Regular cardiac myocyte (primary cell): ENCODE data around the gene B3GALT6. TPM values are rescaled to one million over a fixed set of nuclear protein-coding genes. Genes with fewer than 3 reads are reported as not detected.

Experiments
- total RNA-seq: library from RNA; depleted of rRNA; stranded (reverse); fragments of >200 nt; gene quantifications from 2 replicates; pipeline ENCODE4 v1.2.3, GENCODE V29; 2014

B3GALT6 gene
- 28.2 and 31.2 TPM in 2 replicates for total RNA-seq

GRCh38 chr1:1232208-1232795, at the start of gene B3GALT6:
TSS of gene B3GALT6 (plus strand) at chr1:1232237. CDS start at chr1:1232279, 42 bp downstream.

GRCh38 chr1:1206376-1206965, 25.6 kb upstream of the B3GALT6 start, which contains the start of gene TNFRSF18:
TSS of gene TNFRSF18 (minus strand) at chr1:1206592. CDS start at chr1:1206571, 21 bp downstream.

GRCh38 chr1:1213345-1214265, 18.4 kb upstream of the B3GALT6 start, which contains the start of gene TNFRSF4:
TSS of gene TNFRSF4 (minus strand) at chr1:1214153. CDS start at chr1:1214127, 26 bp downstream.

GRCh38 chr1:1231400-1232207, 433 bp upstream of the B3GALT6 start, which contains the start of gene SDF4:
TSS of gene SDF4 (minus strand) at chr1:1232001. CDS start at chr1:1228772, 3,229 bp downstream.

GRCh38 chr1:1246577-1247340, 14.7 kb downstream of the B3GALT6 start, which contains the start of gene C1QTNF12:
TSS of gene C1QTNF12 (minus strand) at chr1:1246722. CDS start at chr1:1246690, 32 bp downstream.

GRCh38 chr1:1273512-1274298, 41.7 kb downstream of the B3GALT6 start, which contains the start of gene UBE2J2:
TSS of gene UBE2J2 (minus strand) at chr1:1273854. CDS start at chr1:1267992, 5,862 bp downstream.

Other genes with a start within 250 kb of the B3GALT6 start
- 4.2 and 7.6 TPM in 2 replicates for gene HES4, start 232.1 kb upstream of the B3GALT6 start, total RNA-seq
- gene ISG15, start 218.7 kb upstream of the B3GALT6 start, total RNA-seq, result 48.8 and 104 TPM in 2 replicates
- 25.9 and 49.3 TPM in 2 replicates for gene AGRN, start 212.1 kb upstream of the B3GALT6 start, total RNA-seq
- gene RNF223, start 157.9 kb upstream of the B3GALT6 start, total RNA-seq, result not detected in 2 replicates
- gene C1orf159, start 116.1 kb upstream of the B3GALT6 start, total RNA-seq, result 4.4 and 5.4 TPM in 2 replicates
- gene TTLL10, start 58.4 kb upstream of the B3GALT6 start, total RNA-seq, result not detected in 2 replicates
- 0.28 TPM in 1 of 2 replicates, not detected in the other for gene TNFRSF18, start 25.6 kb upstream of the B3GALT6 start, total RNA-seq
- not detected in 2 replicates for gene TNFRSF4, start 18.1 kb upstream of the B3GALT6 start, total RNA-seq
- gene SDF4, start 236 bp upstream of the B3GALT6 start, total RNA-seq, result 90.1 and 109 TPM in 2 replicates
- gene C1QTNF12, start 14.5 kb downstream of the B3GALT6 start, total RNA-seq, result 0.38 and 0.85 TPM in 2 replicates
- gene UBE2J2, start 41.6 kb downstream of the B3GALT6 start, total RNA-seq, result 31.3 and 43.5 TPM in 2 replicates
- 0.58 and 1.4 TPM in 2 replicates for gene SCNN1D, start 48.2 kb downstream of the B3GALT6 start, total RNA-seq
- gene ACAP3, start 75.7 kb downstream of the B3GALT6 start, total RNA-seq, result 33.0 and 34.3 TPM in 2 replicates
- gene PUSL1, start 76.4 kb downstream of the B3GALT6 start, total RNA-seq, result 8.7 and 22.8 TPM in 2 replicates
- gene INTS11, start 92.4 kb downstream of the B3GALT6 start, total RNA-seq, result 34.1 and 42.0 TPM in 2 replicates
- 9.0 and 11.5 TPM in 2 replicates for gene CPTP, start 92.6 kb downstream of the B3GALT6 start, total RNA-seq
- under 0.01 TPM in 2 replicates for gene TAS1R3, start 99.0 kb downstream of the B3GALT6 start, total RNA-seq
- 86.0 and 119 TPM in 2 replicates for gene DVL1, start 117.2 kb downstream of the B3GALT6 start, total RNA-seq
- gene MXRA8, start 126.3 kb downstream of the B3GALT6 start, total RNA-seq, result 121 and 141 TPM in 2 replicates
- gene AURKAIP1, start 143.0 kb downstream of the B3GALT6 start, total RNA-seq, result 82.6 and 152 TPM in 2 replicates
- 63.8 and 140 TPM in 2 replicates for gene CCNL2, start 167.1 kb downstream of the B3GALT6 start, total RNA-seq
- 58.9 and 129 TPM in 2 replicates for gene MRPL20, start 175.1 kb downstream of the B3GALT6 start, total RNA-seq
- under 0.01 TPM in 2 replicates for gene ANKRD65, start 189.0 kb downstream of the B3GALT6 start, total RNA-seq
- gene VWA1, start 203.5 kb downstream of the B3GALT6 start, total RNA-seq, result 2.9 and 9.0 TPM in 2 replicates
- not detected in 2 replicates for gene ATAD3C, start 217.5 kb downstream of the B3GALT6 start, total RNA-seq
- 15.8 and 46.6 TPM in 2 replicates for gene ATAD3B, start 239.5 kb downstream of the B3GALT6 start, total RNA-seq